Measurements from ENCODE around the gene C20orf173.
"Not testable (repeated sequence)": the region's sequence is repeated elsewhere in the genome, so short reads cannot be mapped to it uniquely, and the experiment has no call there.

C20orf173 gene

DNA sequence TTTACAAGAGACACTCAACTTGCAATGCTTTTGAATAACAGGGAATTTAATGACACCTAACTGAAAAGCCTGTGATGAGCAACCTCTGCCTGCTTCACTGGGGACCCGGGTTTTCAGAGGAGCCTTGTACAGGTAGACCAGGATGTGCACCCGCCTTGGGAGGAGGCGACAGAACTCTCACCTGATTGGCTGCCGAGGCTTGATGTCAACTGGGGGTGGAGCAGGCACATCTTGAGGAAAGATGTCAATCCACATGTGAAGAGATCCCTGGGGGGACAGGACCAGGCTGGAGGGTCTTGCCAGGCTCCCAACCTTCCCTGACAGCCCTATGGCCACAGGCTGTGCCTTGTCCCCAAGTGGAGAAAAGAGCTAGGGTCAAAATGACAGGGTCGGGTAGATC is 32.2 kb upstream of the C20orf173 start:
- Histone ChIP-seq H3K27me3 (ENCODE audit: control insufficient read depth, insufficient read depth, low read length) (no peaks in the 10 kb centered on the region), H3K36me3 (ENCODE audit: control insufficient read depth, insufficient read depth, low read length) (peaks cover 21% of the 10 kb centered on the region), H3K9me3 (ENCODE audit: control insufficient read depth, insufficient read depth, low read depth, low read length) (no peaks in the 10 kb centered on the region), H3K4me1 (ENCODE audit: control insufficient read depth, insufficient read depth, low read length) (peaks cover 2% of the 10 kb centered on the region; the same call in 1 of the 2 replicates), H3K9ac (ENCODE audit: low read length) (no peak overlapping the region), H3K4me3 (ENCODE audit: low read depth, low read length) (no peak overlapping the region), H3K27ac (ENCODE audit: low read depth, low read length) (no peak overlapping the region)

DNA sequence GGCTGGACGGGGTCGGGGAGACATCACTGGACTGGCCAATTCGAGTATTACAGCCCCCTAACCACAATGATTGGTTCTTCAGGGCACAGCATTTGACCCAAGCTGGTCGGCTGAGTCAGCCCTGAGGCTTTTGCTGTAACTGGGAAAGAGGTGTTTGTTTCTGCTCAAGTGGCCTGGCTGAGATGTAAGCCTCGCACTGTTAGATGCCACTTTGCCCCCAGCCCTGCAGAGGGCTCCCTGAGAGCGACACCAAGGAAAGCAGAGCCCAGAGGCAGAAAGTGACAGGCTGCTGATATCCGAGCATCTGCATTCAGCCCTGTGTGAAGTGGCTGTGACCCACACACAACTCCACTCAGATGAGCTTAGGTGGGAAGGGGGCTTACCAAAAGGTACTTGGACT is 31.8 kb upstream of the C20orf173 start:
- Histone ChIP-seq H3K9me3 (ENCODE audit: control insufficient read depth, insufficient read depth, low read depth, low read length) (no peaks in the 10 kb centered on the region), H3K27me3 (ENCODE audit: control insufficient read depth, insufficient read depth, low read length) (no peaks in the 10 kb centered on the region), H3K27ac (ENCODE audit: low read depth, low read length) (no peak overlapping the region), H3K4me1 (ENCODE audit: control insufficient read depth, insufficient read depth, low read length) (peaks cover 2% of the 10 kb centered on the region; the same call in 1 of the 2 replicates), H3K36me3 (ENCODE audit: control insufficient read depth, insufficient read depth, low read length) (peaks cover 25% of the 10 kb centered on the region), H3K4me3 (ENCODE audit: low read depth, low read length) (no peak overlapping the region), H3K9ac (ENCODE audit: low read length) (no peak overlapping the region)

DNA sequence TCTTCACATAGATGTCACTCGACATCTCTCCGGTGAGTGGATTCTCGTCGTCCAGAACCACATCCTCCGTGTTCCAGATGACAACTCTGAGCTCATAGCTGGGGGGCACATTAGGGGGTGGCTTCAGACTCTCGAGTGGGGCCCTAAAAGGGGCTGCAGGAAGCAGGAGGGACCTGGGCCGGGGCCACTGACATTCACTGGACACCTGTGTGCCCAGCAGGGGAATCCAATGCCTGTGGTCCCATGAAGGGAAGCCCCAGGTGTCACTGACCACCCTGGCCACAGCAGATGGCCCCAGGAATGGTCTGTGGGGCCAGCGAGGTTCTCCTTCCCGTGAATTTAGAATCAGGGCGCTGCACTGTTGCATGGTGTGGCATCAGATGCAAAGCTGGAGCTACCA is 31.1 kb upstream of the C20orf173 start:
- Histone ChIP-seq H3K9ac (ENCODE audit: low read length) (no peak overlapping the region), H3K4me1 (ENCODE audit: control insufficient read depth, insufficient read depth, low read length) (peaks cover 2% of the 10 kb centered on the region; the same call in 1 of the 2 replicates), H3K36me3 (ENCODE audit: control insufficient read depth, insufficient read depth, low read length) (peaks cover 32% of the 10 kb centered on the region), H3K4me3 (ENCODE audit: low read depth, low read length) (no peak overlapping the region), H3K27me3 (ENCODE audit: control insufficient read depth, insufficient read depth, low read length) (no peaks in the 10 kb centered on the region), H3K27ac (ENCODE audit: low read depth, low read length) (no peak overlapping the region), H3K9me3 (ENCODE audit: control insufficient read depth, insufficient read depth, low read depth, low read length) (no peaks in the 10 kb centered on the region)

DNA sequence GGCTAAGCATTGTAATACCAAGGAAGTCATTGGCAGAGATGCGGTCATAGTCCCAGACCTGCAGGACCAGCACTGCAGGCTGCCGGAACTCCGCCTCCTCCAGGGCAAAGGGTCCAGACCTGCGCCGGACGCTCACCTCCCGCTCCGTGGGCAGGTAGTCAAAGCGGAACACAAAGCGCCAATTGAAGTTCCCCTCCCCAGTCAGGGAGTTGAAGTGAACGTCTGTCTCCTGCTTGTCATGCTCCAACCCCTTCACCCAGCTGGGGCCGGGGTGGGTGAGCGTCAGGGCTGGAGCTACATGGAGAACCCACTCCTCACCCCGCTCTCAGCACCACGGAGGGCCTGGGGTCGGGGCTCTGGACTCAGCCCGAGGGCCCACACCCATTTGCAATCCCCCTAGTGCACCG is 30.7 kb upstream of the C20orf173 start:
- Histone ChIP-seq H3K9ac (ENCODE audit: low read length) (no peak overlapping the region), H3K27me3 (ENCODE audit: control insufficient read depth, insufficient read depth, low read length) (no peaks in the 10 kb centered on the region), H3K27ac (ENCODE audit: low read depth, low read length) (no peak overlapping the region), H3K9me3 (ENCODE audit: control insufficient read depth, insufficient read depth, low read depth, low read length) (no peaks in the 10 kb centered on the region), H3K4me1 (ENCODE audit: control insufficient read depth, insufficient read depth, low read length) (peaks cover 2% of the 10 kb centered on the region; the same call in 1 of the 2 replicates), H3K4me3 (ENCODE audit: low read depth, low read length) (no peak overlapping the region), H3K36me3 (ENCODE audit: control insufficient read depth, insufficient read depth, low read length) (peaks cover 36% of the 10 kb centered on the region)

DNA sequence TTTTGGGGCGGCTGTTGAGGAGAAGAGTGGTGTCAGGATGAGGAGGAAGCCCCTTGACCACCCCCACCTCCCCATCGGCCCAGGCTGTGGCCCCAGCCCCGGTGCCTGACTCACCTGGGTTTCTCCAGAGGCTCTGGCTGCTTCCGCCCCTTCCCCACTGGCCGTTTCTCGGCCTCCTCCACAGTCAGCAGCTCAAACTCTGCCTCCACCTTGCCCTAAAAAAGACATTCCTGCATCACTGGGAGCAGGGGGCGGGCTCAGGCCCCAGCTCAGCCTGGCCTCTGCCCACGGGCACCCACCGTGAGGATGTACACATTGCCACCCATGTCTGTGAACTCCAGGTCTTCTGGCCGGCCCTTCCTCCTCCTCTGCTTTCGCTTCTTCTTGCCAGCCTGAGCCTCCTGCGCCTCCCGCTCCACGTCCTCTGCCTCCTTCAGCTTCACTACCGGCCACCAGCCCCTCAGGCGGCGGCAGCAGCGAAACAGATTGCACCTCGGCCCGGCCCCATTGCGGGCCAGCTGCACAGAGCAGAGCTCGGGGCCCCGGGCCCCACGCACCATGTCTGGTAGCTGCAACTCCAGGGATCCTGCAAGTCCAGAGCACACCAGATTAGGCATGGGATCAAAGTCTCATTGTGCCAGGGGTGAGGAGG is 29.7 kb upstream of the C20orf173 start:
- Histone ChIP-seq H3K9ac (ENCODE audit: low read length) (no peak overlapping the region), H3K9me3 (ENCODE audit: control insufficient read depth, insufficient read depth, low read depth, low read length) (no peaks in the 10 kb centered on the region), H3K27me3 (ENCODE audit: control insufficient read depth, insufficient read depth, low read length) (no peaks in the 10 kb centered on the region), H3K27ac (ENCODE audit: low read depth, low read length) (no peak overlapping the region), H3K36me3 (ENCODE audit: control insufficient read depth, insufficient read depth, low read length) (peaks cover 46% of the 10 kb centered on the region), H3K4me3 (ENCODE audit: low read depth, low read length) (no peak overlapping the region), H3K4me1 (ENCODE audit: control insufficient read depth, insufficient read depth, low read length) (peaks cover 2% of the 10 kb centered on the region; the same call in 1 of the 2 replicates)

DNA sequence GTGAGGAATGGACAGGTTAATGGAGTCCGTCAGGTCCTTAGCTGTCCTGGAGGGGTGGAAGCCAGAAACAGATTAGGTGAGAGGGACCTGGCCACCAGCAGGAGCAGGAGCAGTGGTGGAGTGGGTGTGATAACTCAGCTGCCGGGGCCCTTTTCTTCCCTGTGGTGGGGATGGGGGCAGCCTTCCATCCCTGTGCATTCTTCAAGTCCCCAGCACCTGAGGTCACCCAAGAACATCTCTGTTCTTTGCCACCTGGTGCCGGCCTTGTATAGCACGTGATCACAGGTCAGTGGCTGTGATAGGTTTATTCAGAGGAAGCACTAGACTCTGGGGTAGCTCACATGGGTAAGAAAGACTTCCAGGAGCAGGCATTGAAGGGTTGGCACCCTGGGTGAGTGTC is 29.0 kb upstream of the C20orf173 start:
- H3K27ac ChIP-seq (ENCODE audit: low read depth, low read length) = no peak overlapping the region
- no peak overlapping the region for H3K9ac ChIP-seq (ENCODE audit: low read length)
- H3K27me3 ChIP-seq (ENCODE audit: control insufficient read depth, insufficient read depth, low read length) = no peaks in the 10 kb centered on the region
- H3K4me3 ChIP-seq (ENCODE audit: low read depth, low read length) = no peak overlapping the region
- H3K9me3 ChIP-seq (ENCODE audit: control insufficient read depth, insufficient read depth, low read depth, low read length) = no peaks in the 10 kb centered on the region
- H3K36me3 ChIP-seq (ENCODE audit: control insufficient read depth, insufficient read depth, low read length) = peaks cover 52% of the 10 kb centered on the region
- H3K4me1 ChIP-seq (ENCODE audit: control insufficient read depth, insufficient read depth, low read length) = peaks cover 2% of the 10 kb centered on the region; the same call in 1 of the 2 replicates

DNA sequence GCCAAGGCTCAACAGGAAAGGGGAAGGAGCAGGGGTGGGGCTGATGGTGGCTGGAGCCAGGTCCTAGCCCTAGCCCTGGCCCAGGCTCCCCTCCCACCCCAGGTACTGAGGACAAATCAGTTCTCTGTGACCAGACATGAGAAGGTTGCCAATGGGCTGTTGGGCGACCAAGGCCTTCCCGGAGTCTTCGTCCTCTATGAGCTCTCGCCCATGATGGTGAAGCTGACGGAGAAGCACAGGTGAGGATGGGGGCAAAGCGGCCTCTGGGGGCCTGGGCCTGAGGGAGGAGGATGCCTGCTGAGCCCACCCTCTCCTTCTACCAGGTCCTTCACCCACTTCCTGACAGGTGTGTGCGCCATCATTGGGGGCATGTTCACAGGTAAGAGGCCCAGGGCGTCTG is 27.4 kb upstream of the C20orf173 start:
- no peaks in the 10 kb centered on the region for H3K27me3 ChIP-seq (ENCODE audit: control insufficient read depth, insufficient read depth, low read length)
- no peak overlapping the region for H3K9ac ChIP-seq (ENCODE audit: low read length)
- no peak overlapping the region for H3K4me3 ChIP-seq (ENCODE audit: low read depth, low read length)
- peaks cover 2% of the 10 kb centered on the region; the same call in 1 of the 2 replicates for H3K4me1 ChIP-seq (ENCODE audit: control insufficient read depth, insufficient read depth, low read length)
- H3K9me3 ChIP-seq (ENCODE audit: control insufficient read depth, insufficient read depth, low read depth, low read length) = no peaks in the 10 kb centered on the region
- H3K27ac ChIP-seq (ENCODE audit: low read depth, low read length) = no peak overlapping the region
- H3K36me3 ChIP-seq (ENCODE audit: control insufficient read depth, insufficient read depth, low read length) = peaks cover 67% of the 10 kb centered on the region

DNA sequence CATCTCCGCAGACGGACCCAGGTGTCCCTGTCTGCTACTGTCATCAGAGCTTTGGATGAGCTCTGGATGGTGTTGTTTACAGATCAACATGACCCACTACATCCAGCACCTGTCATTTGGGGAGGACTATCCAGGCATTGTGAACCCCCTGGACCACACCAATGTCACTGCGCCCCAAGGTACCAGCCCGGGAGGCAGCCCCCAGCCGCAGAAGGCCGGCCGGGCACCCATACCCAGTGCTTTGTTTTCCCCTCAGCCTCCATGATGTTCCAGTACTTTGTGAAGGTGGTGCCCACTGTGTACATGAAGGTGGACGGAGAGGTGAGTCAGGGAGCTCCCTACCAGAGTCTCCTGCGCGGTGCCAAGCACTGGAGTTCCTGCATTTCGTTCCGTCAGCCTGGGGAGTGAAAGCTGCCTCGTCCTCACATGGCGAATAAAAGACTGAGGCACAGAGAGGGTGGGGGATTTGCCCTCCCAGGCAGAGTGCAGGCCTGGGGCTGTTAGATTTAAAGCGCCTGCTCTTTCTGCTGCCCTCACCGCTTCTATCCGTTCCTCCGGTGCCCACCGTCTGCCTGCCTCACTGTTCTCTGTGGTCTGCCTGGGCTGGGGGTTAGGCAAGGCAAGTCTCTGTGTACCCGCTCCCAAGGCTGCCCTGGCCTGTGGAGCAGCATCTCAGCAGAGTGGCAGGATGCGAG is 26.6 kb upstream of the C20orf173 start:
- no peak overlapping the region for H3K9ac ChIP-seq (ENCODE audit: low read length)
- H3K4me1 ChIP-seq (ENCODE audit: control insufficient read depth, insufficient read depth, low read length) = peaks cover 2% of the 10 kb centered on the region; the same call in 1 of the 2 replicates
- H3K27ac ChIP-seq (ENCODE audit: low read depth, low read length) = no peak overlapping the region
- no peak overlapping the region for H3K4me3 ChIP-seq (ENCODE audit: low read depth, low read length)
- H3K27me3 ChIP-seq (ENCODE audit: control insufficient read depth, insufficient read depth, low read length) = no peaks in the 10 kb centered on the region
- peaks cover 75% of the 10 kb centered on the region for H3K36me3 ChIP-seq (ENCODE audit: control insufficient read depth, insufficient read depth, low read length)
- no peaks in the 10 kb centered on the region for H3K9me3 ChIP-seq (ENCODE audit: control insufficient read depth, insufficient read depth, low read depth, low read length)

DNA sequence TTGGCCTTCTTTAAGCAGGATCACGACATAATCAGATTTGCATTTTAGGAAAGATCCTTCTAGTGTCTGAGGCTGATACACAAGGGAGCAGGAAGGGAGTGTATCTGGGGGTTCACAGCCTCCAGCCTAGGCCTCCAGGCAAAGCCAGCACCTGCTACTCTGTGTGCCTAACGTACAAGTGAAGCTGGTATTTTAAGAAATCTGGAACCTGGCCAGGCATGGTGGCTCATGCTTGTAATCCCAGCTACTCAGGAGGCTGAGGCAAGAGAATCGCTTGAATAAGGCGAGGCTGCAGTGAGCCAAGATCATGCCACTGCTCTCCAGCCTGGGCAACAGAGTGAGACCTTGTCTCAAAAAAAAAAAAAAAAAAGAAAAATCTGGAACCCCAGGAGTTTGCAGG is 26.0 kb upstream of the C20orf173 start:
- H3K36me3 ChIP-seq (ENCODE audit: control insufficient read depth, insufficient read depth, low read length) = peaks cover 79% of the 10 kb centered on the region
- not testable (repeated sequence) for H3K9ac ChIP-seq (ENCODE audit: low read length); H3K4me3 ChIP-seq (ENCODE audit: low read depth, low read length); H3K9me3 ChIP-seq (ENCODE audit: control insufficient read depth, insufficient read depth, low read depth, low read length); H3K4me1 ChIP-seq (ENCODE audit: control insufficient read depth, insufficient read depth, low read length); H3K27ac ChIP-seq (ENCODE audit: low read depth, low read length); H3K27me3 ChIP-seq (ENCODE audit: control insufficient read depth, insufficient read depth, low read length)

DNA sequence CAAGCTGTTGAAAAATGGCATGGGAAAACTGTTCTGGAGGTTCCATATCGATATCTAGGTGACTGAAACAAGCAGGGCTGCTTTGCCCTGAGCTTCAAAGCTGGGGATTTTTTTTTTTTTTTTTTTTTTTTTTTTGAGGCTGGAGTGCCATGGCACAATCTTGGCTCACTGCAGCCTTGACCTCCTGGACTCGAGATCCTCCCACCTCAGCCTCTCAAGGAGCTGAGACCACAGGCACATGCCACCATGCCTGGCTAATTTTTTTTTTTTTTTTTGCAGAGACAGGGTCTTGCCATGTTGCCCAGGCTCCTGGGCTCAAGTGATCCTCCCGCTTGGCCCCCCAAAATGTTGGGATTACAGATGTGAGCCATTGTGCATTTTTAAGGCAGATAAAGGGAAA is 23.5 kb upstream of the C20orf173 start:
- Histone ChIP-seq H3K27ac (ENCODE audit: low read depth, low read length) (no peak overlapping the region), H3K27me3 (ENCODE audit: control insufficient read depth, insufficient read depth, low read length) (no peaks in the 10 kb centered on the region), H3K4me1 (ENCODE audit: control insufficient read depth, insufficient read depth, low read length) (no peaks in the 10 kb centered on the region), H3K4me3 (ENCODE audit: low read depth, low read length) (no peak overlapping the region), H3K36me3 (ENCODE audit: control insufficient read depth, insufficient read depth, low read length) (peaks cover 93% of the 10 kb centered on the region), H3K9me3 (ENCODE audit: control insufficient read depth, insufficient read depth, low read depth, low read length) (no peaks in the 10 kb centered on the region), H3K9ac (ENCODE audit: low read length) (no peak overlapping the region)

DNA sequence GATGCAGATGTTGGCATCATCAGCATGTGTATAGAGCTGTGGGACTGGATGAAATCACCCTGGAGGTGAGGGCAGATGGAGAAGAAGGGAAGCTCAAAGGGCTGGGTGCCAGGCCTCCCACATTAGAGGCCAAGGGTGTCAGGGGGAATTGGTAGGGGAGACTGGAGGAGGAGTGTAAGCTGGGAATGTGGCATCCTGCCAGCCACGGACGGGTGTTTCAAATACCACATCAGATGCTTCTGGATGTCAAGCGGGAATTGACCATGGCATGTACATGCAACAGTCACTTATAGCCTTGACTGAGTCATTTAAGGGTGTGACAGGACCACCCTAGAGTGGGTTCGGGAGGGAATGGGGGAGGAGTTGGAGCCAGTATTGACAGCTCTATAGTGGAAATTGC is 22.1 kb upstream of the C20orf173 start:
- H3K36me3 ChIP-seq (ENCODE audit: control insufficient read depth, insufficient read depth, low read length) = peaks cover 93% of the 10 kb centered on the region
- no peak overlapping the region for H3K9ac ChIP-seq (ENCODE audit: low read length)
- H3K9me3 ChIP-seq (ENCODE audit: control insufficient read depth, insufficient read depth, low read depth, low read length) = no peaks in the 10 kb centered on the region
- H3K27me3 ChIP-seq (ENCODE audit: control insufficient read depth, insufficient read depth, low read length) = no peaks in the 10 kb centered on the region
- H3K27ac ChIP-seq (ENCODE audit: low read depth, low read length) = no peak overlapping the region
- no peaks in the 10 kb centered on the region for H3K4me1 ChIP-seq (ENCODE audit: control insufficient read depth, insufficient read depth, low read length)
- no peak overlapping the region for H3K4me3 ChIP-seq (ENCODE audit: low read depth, low read length)

Measured in HUES6 (cell line).